HS-5 (cell line): ENCODE measurements around the gene SLC22A9.
"Not testable (repeated sequence)": the region's sequence is repeated elsewhere in the genome, so short reads cannot be mapped to it uniquely, and the experiment has no call there.

ENCODE experiments used
- DNase-seq: peaks from one replicate; pipeline ENCODE4 v3.0.0-alpha.2; 2012; ENCODE audit warnings: low read depth

The SLC22A9 gene

DNA sequence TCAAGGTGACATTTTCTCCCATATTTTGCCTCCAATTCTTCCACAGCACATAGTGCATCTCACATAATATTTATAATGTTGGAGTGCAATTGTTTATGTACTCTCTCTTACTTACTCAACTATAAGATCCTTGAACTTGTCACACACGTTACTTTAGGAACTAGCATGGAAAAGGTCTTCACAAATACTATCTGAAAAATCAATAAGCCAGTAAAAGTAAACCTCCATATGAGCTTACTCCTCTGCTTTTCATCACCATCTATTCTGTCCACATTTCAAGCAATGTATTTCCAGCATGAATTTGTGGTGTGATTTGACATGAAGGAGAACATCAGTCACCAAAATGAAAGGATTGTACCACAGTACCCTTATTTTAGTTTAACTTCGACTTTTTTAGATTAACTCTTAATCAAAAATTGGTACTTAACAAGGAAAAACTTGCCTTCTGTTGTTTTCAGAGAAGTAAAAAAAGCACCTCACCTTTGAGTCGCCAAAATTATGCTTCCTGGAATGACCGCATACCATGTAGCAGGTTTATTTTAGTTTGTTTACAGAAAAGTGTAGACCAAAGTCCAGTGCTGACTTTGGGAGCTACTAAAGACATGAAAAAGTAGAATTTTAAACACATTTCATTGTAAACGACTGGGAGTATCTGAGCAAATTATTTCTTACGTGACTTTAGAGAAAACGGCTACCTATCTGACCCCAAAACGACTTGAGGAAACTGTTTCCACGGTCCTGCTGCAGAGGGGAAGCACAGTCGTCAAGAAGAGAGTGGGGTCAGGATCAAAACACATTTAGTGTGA lies at the start of gene SLC22A9:
SLC22A9 (plus strand) TSS at position 621 of the 806 bp plus-strand sequence. CDS start 272 bp downstream, outside the sequence.
- no peak for DNase-seq

DNA sequence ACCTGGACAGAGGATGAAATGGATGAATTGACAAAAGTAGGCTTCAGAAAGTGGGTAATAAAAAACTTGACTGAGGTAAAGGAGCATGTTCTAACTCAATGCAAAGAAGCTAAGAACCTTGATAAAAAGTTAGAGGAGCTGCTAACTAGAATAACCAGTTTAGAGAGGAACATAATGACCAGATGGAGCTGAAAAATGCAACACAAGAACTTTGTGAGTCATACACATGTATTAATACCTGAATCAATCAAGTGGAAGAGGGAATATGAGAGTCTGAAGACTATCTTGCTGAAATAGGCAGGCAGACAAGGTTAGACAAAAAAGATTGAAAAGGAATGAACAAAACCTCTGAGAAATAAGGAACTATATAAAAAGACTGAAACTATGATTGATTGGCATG lies 47.9 kb upstream of the SLC22A9 start:
- no peak for DNase-seq

DNA sequence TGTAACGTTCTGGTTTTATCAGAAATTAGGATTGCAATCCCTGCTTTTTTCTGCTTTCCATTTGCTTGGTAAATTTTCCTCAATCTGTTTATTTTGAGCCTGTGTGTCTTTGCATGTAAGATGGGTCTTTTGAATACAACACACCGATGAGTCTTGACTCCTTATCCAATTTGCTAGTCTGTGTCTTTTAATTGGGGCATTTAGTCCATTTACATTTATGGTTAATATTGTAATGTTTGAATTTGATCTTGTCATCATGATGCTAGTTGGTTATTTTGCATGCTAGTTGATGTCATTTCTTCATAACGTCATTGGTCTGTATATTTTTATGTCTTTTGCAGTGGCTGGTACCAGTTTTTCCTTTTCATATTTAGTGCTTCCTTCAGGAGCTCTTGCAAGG lies 34.5 kb upstream of the SLC22A9 start:
- DNase-seq, result not testable (repeated sequence)

DNA sequence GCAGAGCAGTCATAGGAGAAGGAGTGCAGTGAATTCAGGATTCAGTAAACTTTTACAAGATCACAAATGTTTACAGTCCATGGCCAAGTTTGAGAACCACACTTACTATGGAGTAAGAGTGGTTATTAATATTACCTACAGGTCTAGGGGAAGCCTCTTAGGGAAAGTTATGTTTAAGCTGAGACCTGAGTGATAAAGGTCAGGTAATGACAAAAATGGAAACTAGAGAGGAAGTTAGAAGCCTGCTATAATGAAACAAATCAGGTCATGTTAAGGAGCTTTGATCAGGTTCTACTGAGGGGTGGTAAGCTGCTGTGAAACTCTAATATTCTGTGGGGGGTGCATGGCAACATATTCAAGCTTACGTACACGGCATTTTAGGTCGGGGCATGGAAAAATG lies 32.5 kb upstream of the SLC22A9 start:
- no peak for DNase-seq

DNA sequence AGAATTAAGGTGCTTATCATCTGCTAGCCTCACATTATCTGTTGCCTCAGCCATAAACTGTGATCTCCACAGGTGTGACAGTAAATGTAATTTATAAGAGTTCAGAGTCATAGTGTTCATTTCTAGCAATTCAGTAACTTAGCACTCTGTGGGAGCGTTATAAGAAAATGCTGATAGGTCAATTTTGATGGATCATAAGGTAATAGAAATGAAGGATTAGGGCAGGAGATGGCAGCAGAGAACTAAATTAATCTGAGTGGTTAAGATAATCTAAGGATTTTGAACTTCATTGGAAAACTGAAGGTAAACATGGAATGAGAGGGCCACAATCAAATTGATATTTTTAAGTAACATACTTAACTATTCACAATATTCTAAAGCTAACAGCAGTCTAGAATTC lies 26.5 kb upstream of the SLC22A9 start:
- no peak for DNase-seq

DNA sequence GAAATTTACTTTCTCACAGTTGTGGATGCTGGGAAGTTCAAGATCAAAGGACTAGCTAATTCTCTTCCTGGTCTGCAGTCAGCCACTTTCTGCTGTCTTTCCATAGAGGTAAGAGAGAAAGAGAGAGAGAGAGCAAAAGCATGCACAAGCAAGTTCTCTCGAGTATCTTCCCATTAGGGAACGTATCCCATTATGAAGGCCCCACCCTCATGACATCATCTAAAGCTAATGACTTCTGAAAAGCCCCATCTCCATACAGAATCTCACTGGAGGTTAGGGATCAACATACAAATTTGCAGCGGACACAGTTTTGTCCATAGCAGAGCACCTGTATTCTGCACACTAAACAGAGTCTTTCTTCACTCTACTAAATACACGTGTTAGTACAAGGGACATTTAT lies 17.4 kb upstream of the SLC22A9 start:
- no peak for DNase-seq

DNA sequence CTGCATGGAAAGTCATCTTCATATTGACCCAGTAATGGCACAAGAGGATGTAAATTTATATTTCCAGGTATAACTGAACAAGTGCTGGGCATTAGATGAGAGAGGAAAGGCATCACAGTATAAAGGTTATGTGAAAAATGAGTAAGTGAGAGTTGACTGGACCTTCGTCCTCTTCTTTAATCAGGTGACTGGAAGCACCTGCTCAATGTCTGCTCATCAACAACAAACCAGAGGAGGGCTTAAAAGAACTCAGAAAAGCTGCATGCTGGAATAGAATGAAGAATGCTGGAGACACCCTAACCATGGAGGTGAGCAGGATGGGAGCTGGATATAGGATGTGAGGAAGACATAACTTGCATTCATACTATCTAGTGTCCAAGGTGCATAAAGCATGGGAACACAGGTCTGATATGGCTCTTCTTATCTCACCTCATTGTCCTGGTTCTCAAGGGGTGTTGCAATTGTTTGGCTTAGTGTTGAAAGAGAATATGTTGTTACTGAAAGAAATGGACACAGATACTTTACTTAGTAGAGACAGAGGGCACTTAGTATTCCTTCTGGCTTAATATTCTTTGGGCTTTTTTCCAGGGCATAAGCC lies 7.3 kb upstream of the SLC22A9 start:
- DNase-seq, result no peak

DNA sequence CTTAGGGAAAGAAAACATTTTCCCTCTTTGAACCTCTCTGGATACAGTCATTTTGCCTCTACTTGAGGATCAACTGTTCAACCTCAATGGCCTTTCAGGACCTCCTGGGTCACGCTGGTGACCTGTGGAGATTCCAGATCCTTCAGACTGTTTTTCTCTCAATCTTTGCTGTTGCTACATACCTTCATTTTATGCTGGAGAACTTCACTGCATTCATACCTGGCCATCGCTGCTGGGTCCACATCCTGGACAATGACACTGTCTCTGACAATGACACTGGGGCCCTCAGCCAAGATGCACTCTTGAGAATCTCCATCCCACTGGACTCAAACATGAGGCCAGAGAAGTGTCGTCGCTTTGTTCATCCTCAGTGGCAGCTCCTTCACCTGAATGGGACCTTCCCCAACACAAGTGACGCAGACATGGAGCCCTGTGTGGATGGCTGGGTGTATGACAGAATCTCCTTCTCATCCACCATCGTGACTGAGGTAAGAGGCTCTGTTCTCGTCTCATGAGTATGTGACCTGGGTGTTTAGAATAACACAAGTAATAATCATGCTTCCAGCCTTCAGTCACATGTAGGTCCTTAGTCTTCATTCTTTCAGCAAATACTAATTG lies 495 bp downstream of the SLC22A9 start:
- no peak for DNase-seq

DNA sequence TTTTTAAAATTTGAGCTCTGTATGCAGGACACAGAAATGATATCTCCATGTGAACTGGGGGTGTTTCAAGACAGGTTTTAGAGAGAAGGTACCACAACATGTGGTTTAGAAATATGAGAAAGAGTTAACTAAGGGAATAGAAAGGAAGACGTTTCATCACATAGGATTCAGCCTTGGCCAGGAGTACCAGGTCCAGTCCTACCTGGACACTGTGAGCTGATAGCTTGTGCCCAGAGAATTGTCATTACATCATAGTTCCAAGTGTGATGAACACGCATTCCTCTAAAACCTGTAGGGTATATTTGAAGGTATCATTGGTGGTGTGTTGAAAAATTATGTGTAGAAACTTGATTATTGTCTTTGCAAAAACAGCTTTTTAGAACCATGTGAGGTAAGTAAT lies 1.8 kb downstream of the SLC22A9 start:
- DNase-seq, result no peak

DNA sequence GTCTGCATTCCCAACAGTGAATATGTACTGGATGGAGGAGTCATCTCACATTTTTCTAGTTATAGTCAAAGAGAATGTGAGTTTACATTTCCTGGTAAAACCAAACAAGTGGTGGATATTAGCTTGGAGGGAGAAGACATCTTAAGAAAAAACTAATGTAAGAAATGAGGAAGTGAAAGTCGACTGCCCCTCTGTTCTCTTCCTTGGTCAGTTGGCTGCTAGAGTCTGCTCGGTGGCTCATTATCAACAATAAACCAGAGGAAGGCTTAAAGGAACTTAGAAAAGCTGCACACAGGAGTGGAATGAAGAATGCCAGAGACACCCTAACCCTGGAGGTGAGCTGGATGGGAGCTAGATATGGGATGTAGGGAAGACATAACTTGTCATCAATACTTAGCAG lies 5.8 kb downstream of the SLC22A9 start:
- no peak for DNase-seq

DNA sequence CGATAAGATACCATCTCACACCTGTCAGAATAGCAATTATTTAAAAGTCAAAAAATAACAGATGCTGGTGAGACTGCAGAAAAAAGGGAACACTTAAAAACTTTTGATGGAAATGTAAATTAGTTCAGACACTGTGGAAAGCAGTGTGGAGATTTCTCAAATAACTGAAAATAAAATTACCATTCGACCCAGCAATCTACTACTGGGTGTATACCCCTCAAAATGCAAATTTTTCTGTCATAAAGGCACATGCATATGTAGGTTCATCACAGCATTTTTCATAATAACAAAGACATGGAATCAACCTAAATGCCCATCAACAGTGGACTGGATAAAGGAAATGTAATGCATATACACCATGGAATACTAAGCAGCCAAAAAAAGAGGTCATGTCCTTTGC lies 10.5 kb downstream of the SLC22A9 start:
- DNase-seq, result no peak

DNA sequence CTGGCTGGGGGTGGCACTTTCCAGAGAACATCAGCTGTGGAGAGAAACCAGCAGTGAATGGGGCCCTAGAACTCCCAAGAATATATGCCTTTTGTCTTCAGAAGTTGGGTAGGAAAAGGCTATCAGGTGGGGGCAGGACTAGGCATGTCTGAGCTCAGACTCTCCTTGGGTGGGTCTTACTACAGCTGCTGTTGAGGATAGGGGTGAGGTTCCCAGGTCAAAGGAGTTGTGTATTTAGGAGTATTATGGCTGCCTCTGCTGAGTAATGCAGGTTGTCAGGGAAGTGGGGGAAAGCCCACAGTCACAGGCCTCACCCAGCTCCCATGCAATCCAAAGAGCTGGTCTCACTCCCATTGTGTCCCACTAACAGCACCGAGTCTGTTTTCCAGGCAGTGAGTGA lies 26.1 kb downstream of the SLC22A9 start:
- DNase-seq, result no peak

DNA sequence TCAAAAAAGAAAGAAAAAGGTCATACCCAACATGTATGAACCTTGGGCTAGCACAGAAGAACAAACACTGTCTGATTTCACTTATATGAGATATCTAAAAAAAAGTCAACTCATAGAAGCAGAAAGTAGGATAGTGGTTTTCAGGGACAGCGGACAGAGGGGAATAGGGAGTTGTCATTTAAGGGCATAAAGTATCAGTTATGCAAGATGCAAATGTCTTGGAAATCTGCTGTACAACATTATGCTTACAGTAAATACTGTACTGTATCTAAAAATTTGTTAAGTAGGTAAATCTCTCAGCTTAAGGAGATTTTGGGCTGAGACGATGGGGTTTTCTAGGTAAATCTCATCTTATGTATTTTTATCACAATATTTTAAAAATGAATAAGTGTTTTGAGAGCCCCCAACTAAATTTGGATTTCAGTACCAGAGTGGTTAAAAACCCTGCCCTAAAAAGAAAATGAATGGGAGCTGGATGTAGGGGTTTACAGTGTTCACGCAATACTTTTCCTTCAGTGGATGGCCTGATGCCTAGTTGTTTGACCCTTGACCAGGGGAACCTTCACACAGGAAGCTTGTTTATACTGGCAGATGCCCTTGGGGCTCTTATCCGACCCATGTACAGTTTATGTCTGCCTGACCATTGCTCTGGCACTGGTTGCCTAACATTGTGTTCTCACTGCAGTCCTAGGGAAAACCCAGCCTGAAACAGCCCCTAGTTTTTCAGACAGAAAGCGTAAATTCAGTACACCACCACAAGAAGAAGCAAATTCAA lies 34.8 kb downstream of the SLC22A9 start:
- no peak for DNase-seq

DNA sequence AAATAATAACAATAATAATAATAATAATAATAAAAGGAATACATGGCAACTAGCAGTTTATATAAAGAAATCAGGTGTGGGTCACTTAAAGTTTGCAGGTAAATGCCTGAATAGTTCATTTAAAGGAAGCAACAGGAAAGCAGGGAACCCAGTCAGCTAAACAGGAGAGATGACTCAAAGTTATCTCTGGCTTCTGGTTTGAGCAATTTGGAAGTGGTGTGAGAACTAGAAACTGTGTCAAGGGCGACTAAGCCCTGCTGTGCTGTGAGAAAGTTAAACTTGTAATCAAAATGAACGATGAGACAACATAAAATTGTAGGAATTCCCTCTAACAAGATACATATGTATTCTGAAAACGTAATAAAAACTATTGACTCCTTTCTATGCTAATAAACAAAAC lies 35.5 kb downstream of the SLC22A9 start:
- no peak for DNase-seq

DNA sequence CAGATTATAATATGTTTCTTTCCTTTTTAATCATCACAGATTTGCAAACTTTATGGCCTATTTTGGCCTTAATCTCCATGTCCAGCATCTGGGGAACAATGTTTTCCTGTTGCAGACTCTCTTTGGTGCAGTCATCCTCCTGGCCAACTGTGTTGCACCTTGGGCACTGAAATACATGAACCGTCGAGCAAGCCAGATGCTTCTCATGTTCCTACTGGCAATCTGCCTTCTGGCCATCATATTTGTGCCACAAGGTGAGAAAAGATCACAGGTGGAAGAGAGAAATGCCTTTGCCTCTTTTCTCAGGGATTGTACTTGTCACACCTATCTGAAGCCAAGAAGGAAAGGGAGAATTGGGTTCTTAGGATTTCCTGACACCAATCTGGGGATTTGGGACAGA lies 36.9 kb downstream of the SLC22A9 start:
- DNase-seq, result no peak

DNA sequence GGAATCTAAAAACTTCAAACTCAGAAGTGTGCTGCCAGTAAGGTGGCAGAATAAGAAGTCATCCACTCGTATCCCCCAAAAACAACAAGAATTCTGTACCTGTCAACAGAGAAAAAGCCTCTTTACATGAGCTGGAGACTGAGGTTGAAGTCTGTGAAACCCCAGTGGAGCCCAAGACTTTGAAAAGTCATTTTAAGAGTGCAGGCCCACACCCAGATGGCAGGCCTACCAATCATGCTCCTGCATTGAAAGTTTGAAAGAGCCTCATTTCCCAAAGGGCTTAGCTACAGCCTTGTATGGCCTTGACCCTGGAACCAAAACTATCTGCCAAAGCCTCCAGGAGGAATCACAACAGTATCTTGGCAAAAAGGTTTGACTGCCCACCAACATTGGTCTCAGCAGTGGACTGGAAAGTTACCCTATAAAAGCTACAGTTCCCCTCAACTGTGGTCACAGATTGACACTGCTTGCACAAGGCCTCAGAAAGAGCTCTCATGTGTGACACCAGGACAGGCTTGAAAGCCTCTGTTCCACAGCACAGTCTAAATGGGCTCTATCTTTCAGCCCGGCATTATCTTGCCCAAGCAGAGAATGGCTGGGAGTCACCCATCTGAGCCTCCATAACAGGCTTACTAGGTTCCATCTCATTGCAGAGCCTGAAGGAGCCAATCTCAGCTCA lies 47.7 kb downstream of the SLC22A9 start:
- DNase-seq, result no peak

DNA sequence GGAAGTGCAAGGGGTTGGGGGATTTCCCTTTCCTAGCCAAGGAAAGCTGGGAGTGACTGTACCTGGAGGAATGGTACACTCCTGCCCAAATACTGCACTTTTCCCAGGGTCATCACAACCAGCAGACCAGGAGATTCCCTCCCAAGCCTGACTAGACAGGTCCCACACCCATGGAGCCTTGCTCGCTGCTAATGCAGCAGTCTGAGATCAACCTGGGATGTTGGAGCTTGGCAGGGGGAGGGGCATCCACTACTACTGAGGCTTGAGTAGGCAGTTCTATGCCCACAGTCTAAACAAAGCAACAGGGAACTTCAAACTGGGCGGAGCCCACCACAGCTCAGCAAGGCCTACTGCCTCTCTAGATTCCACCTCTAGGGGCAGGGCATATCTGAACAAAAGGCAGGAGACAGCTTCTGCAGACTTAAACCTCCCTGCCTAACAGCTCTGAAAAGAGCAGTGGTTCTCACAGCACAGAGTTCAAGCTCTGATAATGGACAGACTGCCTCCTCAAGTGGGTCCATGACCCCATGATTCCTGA lies 58.5 kb downstream of the SLC22A9 start:
- no peak for DNase-seq

DNA sequence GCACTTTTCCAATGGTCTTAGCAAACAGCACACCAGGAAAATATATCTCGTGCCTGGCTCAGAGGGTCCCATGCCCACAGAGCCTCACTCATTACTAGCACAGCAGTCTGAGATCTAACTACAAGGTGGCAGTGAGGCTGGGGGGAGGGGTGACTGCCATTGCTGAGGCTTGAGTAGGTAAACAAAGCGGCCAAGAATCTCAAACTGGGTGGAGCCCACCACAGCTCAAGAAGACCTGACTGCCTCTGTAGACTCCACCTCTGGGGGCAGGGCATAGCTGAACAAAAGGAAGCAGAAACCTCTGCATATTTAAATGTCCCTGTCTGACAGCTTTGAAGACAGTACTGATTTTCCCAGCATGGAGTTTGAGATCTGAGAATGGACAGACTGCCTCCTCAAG lies 61.1 kb downstream of the SLC22A9 start:
- DNase-seq, result not testable (repeated sequence)

DNA sequence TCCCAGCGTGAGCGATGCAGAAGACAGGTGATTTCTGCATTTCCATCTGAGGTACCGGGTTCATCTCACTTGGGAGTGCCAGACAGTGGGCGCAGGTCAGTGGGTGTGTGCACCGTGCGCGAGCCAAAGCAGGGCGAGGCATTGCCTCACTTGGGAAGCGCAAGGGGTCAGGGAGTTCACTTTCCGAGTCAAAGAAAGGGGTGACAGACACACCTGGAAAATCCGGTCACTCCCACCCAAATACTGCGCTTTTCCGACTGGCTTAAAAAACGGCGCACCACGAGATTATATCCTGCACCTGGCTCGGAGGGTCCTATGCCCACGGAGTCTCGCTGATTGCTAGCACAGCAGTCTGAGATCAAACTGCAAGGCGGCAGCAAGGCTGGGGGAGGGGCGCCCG lies 65.8 kb downstream of the SLC22A9 start:
- DNase-seq, result not testable (repeated sequence)

DNA sequence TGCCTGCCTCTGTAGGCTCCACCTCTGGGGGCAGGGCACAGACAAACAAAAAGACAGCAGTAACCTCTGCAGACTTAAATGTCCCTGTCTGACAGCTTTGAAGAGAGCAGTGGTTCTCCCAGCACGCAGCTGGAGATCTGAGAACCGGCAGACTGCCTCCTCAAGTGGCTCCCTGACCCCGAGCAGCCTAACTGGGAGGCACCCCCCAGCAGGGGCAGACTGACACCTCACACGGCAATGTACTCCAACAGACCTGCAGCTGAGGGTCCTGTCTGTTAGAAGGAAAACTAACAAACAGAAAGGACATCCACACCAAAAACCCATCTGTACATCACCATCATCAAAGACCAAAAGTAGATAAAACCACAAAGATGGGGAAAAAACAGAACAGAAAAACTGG lies 66.2 kb downstream of the SLC22A9 start:
- not testable (repeated sequence) for DNase-seq

DNA sequence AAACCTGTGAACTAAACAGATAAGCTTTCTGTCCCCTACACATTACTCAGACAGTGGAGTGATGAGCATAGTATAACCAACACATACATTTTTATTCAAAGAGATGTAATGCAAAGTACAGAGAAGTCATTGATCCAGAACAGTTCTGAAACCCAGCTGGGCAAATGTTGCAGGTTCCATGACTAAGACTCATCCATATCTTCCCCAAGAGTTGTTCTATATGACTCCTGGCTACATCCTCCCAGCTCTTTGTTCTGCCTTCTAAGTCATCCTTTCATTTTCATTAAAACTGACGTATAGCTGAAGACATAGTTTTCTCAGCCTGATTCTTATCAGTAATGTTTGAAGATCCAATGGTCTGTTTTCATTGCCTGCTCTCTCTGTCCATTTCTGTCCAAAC lies 74.1 kb downstream of the SLC22A9 start:
- DNase-seq, result no peak

DNA sequence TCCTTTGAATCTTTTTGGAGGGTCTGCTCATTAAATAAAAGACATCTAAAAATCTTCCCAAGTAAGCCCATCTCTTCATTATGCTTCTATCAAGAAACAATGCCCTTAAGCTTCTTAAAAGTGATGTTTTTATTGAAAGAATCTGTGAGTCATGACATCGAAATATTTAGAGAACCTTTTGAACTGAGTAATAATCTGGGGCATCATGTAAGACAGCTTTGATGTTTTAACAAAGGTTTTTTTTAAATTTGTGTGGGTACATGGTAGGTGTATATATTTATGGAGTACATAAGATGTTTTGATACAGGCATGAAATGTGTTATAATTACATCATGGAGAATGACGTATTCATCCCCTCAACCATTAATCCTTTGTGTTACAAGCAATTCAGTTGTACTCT lies 74.6 kb downstream of the SLC22A9 start:
- no peak for DNase-seq
